Testis (tissue), 3 donors: ENCODE measurements around the gene SELENOM. TPM values are rescaled to one million over a fixed set of nuclear protein-coding genes. Genes with fewer than 3 reads are reported as not detected.

Experiments used
- DNase-seq: peaks from one replicate; pipeline ENCODE4 v3.0.0-alpha.2; 2019
- H3K27ac ChIP-seq, 2 donors: fragments of 200-600 bp; sonication (generic); one replicate each; pipeline ENCODE4 v1.5.1; 2019
- H3K27me3 ChIP-seq: fragments of 200-600 bp; sonication (generic); one replicate; pipeline ENCODE4 v1.5.1; 2019
- H3K36me3 ChIP-seq: fragments of 200-600 bp; sonication (generic); one replicate; pipeline ENCODE4 v1.5.1; 2017; ENCODE audit warnings: low read depth; ENCODE audit errors: missing control alignments
- H3K4me1 ChIP-seq: fragments of 200-600 bp; sonication (generic); one replicate; pipeline ENCODE4 v1.5.1; 2019
- H3K4me3 ChIP-seq, 2 donors: fragments of 200-600 bp; sonication (generic); one replicate each; pipeline ENCODE4 v1.5.1; 2017 to 2019
- H3K9me3 ChIP-seq: fragments of 200-600 bp; sonication (generic); one replicate; pipeline ENCODE4 v1.5.1; 2017
- CTCF ChIP-seq, 3 experiments: fragments of 450-650 bp in 2 of 3; fragments of 200-600 bp in 1 of 3; sonication (generic) in 1 of 3; IDR thresholded peaks; one replicate each; pipeline ENCODE4 v1.5.1; 2016 to 2019; ENCODE audit warnings: antibody characterized with exemption in 3 of 3, mild to moderate bottlenecking in 2 of 3, moderate library complexity in 1 of 3
- POLR2A ChIP-seq: fragments of 450-650 bp; IDR thresholded peaks from one replicate; pipeline ENCODE4 v1.6.1; 2017; ENCODE audit warnings: antibody characterized with exemption, mild to moderate bottlenecking, moderate library complexity
- WGBS, 2 donors: methylation state at CpG; one replicate each; pipeline ENCODE4 v1.1.5; 2018; 5-methylcytosine and 5-hydroxymethylcytosine counted together
- intact Hi-C: fragments of 100-400 bp; cut with DNase I; formaldehyde crosslinking; loops from one replicate; pipeline ENCODE4 v1.15.1; 2023; ENCODE audit warnings: low total_unique reads
- polyA plus RNA-seq: library from polyadenylated mRNA; stranded (reverse); fragments of 350-450 nt; fragmentation: Illumina TruSeq; extraction: RNeasy Lipid Tissue Mini Kit (QIAGEN cat#74804); gene quantifications from one replicate; pipeline ENCODE4 v1.2.3, GENCODE V29; 2014; ENCODE audit warnings: low read depth, low replicate concordance; ENCODE audit not compliant: insufficient read depth
- total RNA-seq, 2 donors: library from RNA; depleted of rRNA; stranded (reverse); fragments of >200 nt; gene quantifications; one replicate each; pipeline ENCODE4 v1.2.3, GENCODE V29; 2016

SELENOM gene
- total and polyA plus RNA-seq, 3 donors from 2014 or later: 77.4 to 102 (median 82.8) TPM

GRCh38 chr22:31130873-31131272 is 23.5 kb upstream of the SELENOM start:
- H3K4me3 ChIP-seq: no peak overlapping the region
- WGBS, 2 donors: 91 to 96% methylated on average over 2 of the region's 2 CpGs
- DNase-seq: no peak
- H3K9me3 ChIP-seq: no peaks in the 10 kb centered on the region
- intact Hi-C loops: no loop called here
- no peaks in the 10 kb centered on the region for H3K36me3 ChIP-seq
- no peaks in the 10 kb centered on the region for H3K27me3 ChIP-seq
- H3K4me1 ChIP-seq: no peaks in the 10 kb centered on the region
- TF ChIP-seq CTCF (IDR thresholded peaks at IDR 0.05) (no peak), POLR2A (no peak)
- H3K27ac ChIP-seq: no peak overlapping the region

DNA sequence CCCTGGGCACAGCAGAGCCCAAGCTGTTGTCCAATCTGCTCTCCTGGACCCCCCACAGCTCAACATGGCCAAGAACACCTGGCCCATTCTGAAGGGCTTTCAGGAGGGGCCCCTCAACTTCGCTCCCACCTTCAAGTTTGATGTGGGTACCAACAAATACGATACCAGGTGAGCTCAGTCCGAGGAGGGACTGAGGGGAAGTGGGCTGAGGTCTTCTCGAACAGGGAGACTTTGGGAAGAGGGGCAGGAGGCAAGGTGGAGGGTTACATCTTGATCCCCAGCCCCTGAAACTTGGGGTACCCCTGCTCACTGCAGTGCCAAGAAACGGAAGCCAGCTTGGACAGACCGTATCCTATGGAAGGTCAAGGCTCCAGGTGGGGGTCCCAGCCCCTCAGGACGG is 20.8 kb upstream of the SELENOM start:
- H3K36me3 ChIP-seq: no peaks in the 10 kb centered on the region
- no peaks in the 10 kb centered on the region for H3K9me3 ChIP-seq
- no peak overlapping the region for H3K4me3 ChIP-seq
- 93 to 100% methylated on average over 4 to 7 of the region's 7 CpGs for WGBS, 2 donors
- H3K27ac ChIP-seq: no peak overlapping the region
- H3K4me1 ChIP-seq: no peaks in the 10 kb centered on the region
- no peak for TF ChIP-seq CTCF (IDR thresholded peaks at IDR 0.05)
- no peak for TF ChIP-seq POLR2A
- no peak for DNase-seq
- intact Hi-C loops: no loop called here
- no peaks in the 10 kb centered on the region for H3K27me3 ChIP-seq

- Histone ChIP-seq H3K27ac (no peak overlapping the region), H3K4me3 (no peak overlapping the region), H3K36me3 (no peaks in the 10 kb centered on the region), H3K4me1 (peaks cover 4% of the 10 kb centered on the region), H3K27me3 (no peaks in the 10 kb centered on the region), H3K9me3 (no peaks in the 10 kb centered on the region)
- intact Hi-C loops: no loop called here
- no peak for DNase-seq
- 71 to 75% methylated on average over 19 of the region's 19 CpGs for WGBS, 2 donors
- TF ChIP-seq CTCF (IDR thresholded peaks at IDR 0.05): no peak
These were observed 19.9 kb upstream of the SELENOM start for GRCh38 chr22:31127181-31127772.

DNA sequence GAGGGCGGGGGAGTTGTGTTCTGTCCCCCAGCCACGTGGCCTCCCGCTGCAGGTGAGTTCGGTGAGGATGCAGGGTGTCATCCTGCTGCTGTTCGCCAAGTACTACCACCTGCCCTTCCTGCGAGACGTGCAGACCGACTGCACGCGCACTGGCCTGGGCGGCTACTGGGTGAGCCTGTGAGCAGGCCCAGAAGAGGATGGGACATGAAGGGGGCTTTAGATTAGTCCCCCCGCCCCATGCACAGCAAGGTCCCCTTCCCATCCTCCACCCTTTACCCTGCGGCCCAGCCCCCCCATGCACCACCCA is 19.5 kb upstream of the SELENOM start:
- no peak for DNase-seq
- 92 to 93% methylated on average over 9 to 13 of the region's 13 CpGs for WGBS, 2 donors
- H3K27me3 ChIP-seq: no peaks in the 10 kb centered on the region
- intact Hi-C loops: no loop called here
- peaks cover 7% of the 10 kb centered on the region for H3K4me1 ChIP-seq
- no peak overlapping the region for H3K4me3 ChIP-seq
- H3K9me3 ChIP-seq: no peaks in the 10 kb centered on the region
- TF ChIP-seq CTCF (IDR thresholded peaks at IDR 0.05): no peak
- TF ChIP-seq POLR2A: no peak
- no peaks in the 10 kb centered on the region for H3K36me3 ChIP-seq
- H3K27ac ChIP-seq: no peak overlapping the region

GRCh38 chr22:31126128-31126868 is 18.9 kb upstream of the SELENOM start:
- Histone ChIP-seq H3K4me3 (no peak overlapping the region), H3K9me3 (no peaks in the 10 kb centered on the region), H3K36me3 (no peaks in the 10 kb centered on the region), H3K27ac (no peak overlapping the region), H3K27me3 (no peaks in the 10 kb centered on the region), H3K4me1 (peaks cover 7% of the 10 kb centered on the region)
- intact Hi-C loops: no loop called here
- no peak for DNase-seq
- 91 to 100% methylated on average over 1 to 22 of the region's 22 CpGs for WGBS, 2 donors
- TF ChIP-seq POLR2A: no peak
- no peak for TF ChIP-seq CTCF (IDR thresholded peaks at IDR 0.05)
